ENCODE measurements around the gene METTL23. TPM values are rescaled to one million over a fixed set of nuclear protein-coding genes. Genes with fewer than 3 reads are reported as not detected.

The METTL23 gene
- total and polyA plus RNA-seq, 2 of the 8 experiments (the other 6 are each of a cell fraction or from before 2014, with no cell fraction given) = 36.1 to 60.2 TPM

DNA sequence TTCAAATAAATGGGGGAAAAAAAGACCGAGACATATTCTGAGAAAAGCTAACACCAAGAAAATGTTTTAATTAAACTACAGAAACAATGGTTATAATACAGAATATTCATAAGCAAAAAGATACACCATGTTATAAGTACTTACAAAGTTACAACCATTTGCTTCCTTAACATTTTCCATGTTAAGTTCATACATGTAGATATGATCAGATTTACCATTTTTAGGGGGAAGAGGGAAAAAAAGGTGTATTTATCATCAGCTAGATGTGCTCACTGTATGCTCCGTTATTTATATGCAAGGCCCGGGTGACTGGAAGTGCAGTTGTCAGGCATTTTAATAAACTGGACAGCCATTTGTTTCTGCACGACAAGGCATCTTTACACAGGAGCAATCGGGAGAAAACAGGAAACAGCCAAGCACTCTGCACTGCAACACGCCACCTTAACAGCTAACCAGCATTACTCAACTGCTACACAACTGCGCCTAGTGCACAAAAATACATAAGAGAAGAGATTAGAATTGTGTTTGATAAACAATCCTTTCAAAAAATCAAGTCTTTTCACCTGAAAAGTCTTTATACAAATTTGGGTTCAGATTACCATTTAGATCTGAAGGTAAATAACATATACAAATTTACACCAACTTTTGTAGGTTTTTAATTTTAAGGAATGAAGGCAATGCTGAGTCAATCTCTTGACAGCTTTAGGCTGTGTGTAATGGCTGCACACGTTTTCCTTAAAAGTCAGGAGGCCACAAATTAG is 7.6 kb downstream of the METTL23 start:
- Histone ChIP-seq H4K8ac (ENCODE audit: extremely low read depth, insufficient read depth, low read length) (peak overlapping the region; percentile 73; the same call in 1 of the 2 replicates), H3K4ac (replicated peaks; ENCODE audit: insufficient read length, low read depth, low read length) (no peak overlapping the region), H2BK120ac (replicated peaks; ENCODE audit: low read depth, low read length) (no peak overlapping the region), H3K4me2 (ENCODE audit: insufficient read depth in 1 of 2, low read depth in 2 of 2, low read length in 2 of 2) (peak overlapping the region; percentile 72 to 88), H3K9ac (replicated peaks in 1 of 4; ENCODE audit: extremely low read depth in 1 of 4, low read depth in 3 of 4, low read length in 3 of 4) (no peak overlapping the region), H4K20me1 (replicated peaks in 1 of 2; ENCODE audit: control insufficient read depth in 1 of 2, insufficient read depth in 2 of 2, low read length in 2 of 2) (peaks cover 17% of the 10 kb centered on the region in 2 experiments), H2AK5ac (ENCODE audit: low read depth, low read length) (no peak overlapping the region), H3K27ac (ENCODE audit: low read depth, low read length) (no peak overlapping the region), H3K14ac (ENCODE audit: insufficient read length) (no peak overlapping the region), H2BK15ac (ENCODE audit: low read length) (no peak overlapping the region), H3K79me2 (ENCODE audit: control insufficient read depth in 1 of 2, insufficient read depth in 2 of 2, low read length in 2 of 2) (peaks cover 16 to 63% of the 10 kb centered on the region in 2 experiments), H2BK12ac (ENCODE audit: low read depth, low read length) (no peak overlapping the region), H4K5ac (ENCODE audit: insufficient read length, low read depth, low read length) (no peak overlapping the region), H3K18ac (ENCODE audit: extremely low read depth, low read length) (no peak overlapping the region), H3K23me2 (ENCODE audit: low read depth, low read length) (peaks cover 9% of the 10 kb centered on the region; the same call in 1 of the 2 replicates), H2BK5ac (ENCODE audit: low read depth, low read length) (no peak overlapping the region), H2BK20ac (ENCODE audit: low read length) (no peak overlapping the region), H3K56ac (replicated peaks; ENCODE audit: insufficient read length, low read depth, low read length) (no peak overlapping the region), H3K4me1 (replicated peaks in 1 of 4; ENCODE audit: control insufficient read depth in 3 of 4, insufficient read depth in 4 of 4, low read length in 3 of 4) (peaks cover 3 to 12% (median 7%) of the 10 kb centered on the region in 4 experiments; a peak in 6 of 7 replicates), H3K36me3 (ENCODE audit: control insufficient read depth in 2 of 4, insufficient read depth in 4 of 4, low read length in 3 of 4) (peaks cover 17 to 51% (median 36%) of the 10 kb centered on the region in 4 experiments), H3K9me3 (ENCODE audit: insufficient read depth in 2 of 2, low read depth in 1 of 2, low read length in 1 of 2) (no peaks in the 10 kb centered on the region), H2AFZ (ENCODE audit: low read length) (no peak overlapping the region), H3K27me3 (replicated peaks in 1 of 4; ENCODE audit: control insufficient read depth in 3 of 4, extremely low read depth in 1 of 4, insufficient read depth in 3 of 4, low read length in 3 of 4) (no peaks in the 10 kb centered on the region), H3K4me3 (ENCODE audit: extremely low read depth in 1 of 4, insufficient read depth in 2 of 4, low read depth in 3 of 4, low read length in 4 of 4) (peak overlapping the region; percentile 88 to 100 (median 98); a peak in 6 of 8 replicates), H3K79me1 (ENCODE audit: low read depth, low read length) (peaks cover 4% of the 10 kb centered on the region; the same call in 1 of the 2 replicates), H3K23ac (ENCODE audit: insufficient read length) (no peak overlapping the region), H4K91ac (replicated peaks; ENCODE audit: insufficient read length, low read length) (no peak overlapping the region)
- DNase-seq (ENCODE audit: low read depth in 1 of 2, low spot score in 2 of 2) (no peak), FAIRE-seq (no peak)
- POLR2A ChIA-PET (ENCODE audit: partially characterized antibody) = interaction anchor here (0.8 to 9.2 kb wide), 11 partner anchors 8 to 333 kb away, joined by 3 to 181 read pairs (median 5); partner anchors contain the start of genes JMJD6 and METTL23
- 79% methylated on average over 8 of the region's 8 CpGs; no CpG with 5 or more reads in 1 of the 2 experiments for WGBS, 2 experiments (ENCODE audit: extremely low coverage in 1 of 2, insufficient coverage in 1 of 2, insufficient read length in 1 of 2, insufficient replicate concordance in 2 of 2, low coverage in 1 of 2, low lambda C conversion rate in 2 of 2, missing lambda C conversion rate in 1 of 2)
- CTCF ChIA-PET (ENCODE audit: partially characterized antibody) = interaction anchor here (0.6 to 1.8 kb wide), 3 partner anchors 18 to 155 kb away, joined by 3 to 6 read pairs (median 3); no protein-coding TSS in a partner anchor
- TF ChIP-seq TEAD4 (IDR thresholded peaks at IDR 0.05; ENCODE audit: low read depth, low read length) (no peak), JUN (IDR thresholded peaks at IDR 0.05; ENCODE audit: low read depth, low read length) (no peak), CREB1 (IDR thresholded peaks at IDR 0.05) (no peak), POLR2AphosphoS5 (IDR thresholded peaks at IDR 0.05; ENCODE audit: low read depth, low read length) (peak; percentile 72; the same call in 1 of the 2 replicates), SP2 (IDR thresholded peaks at IDR 0.05; ENCODE audit: low read length) (no peak), TAF1 (IDR thresholded peaks at IDR 0.05; ENCODE audit: low read depth, low read length) (no peak), GABPA (IDR thresholded peaks at IDR 0.05; ENCODE audit: borderline replicate concordance, insufficient read depth, low read length) (no peak), SP1 (IDR thresholded peaks at IDR 0.05; ENCODE audit: low read depth, low read length) (peak; percentile 47; the same call in 1 of the 2 replicates), POLR2A (IDR thresholded peaks at IDR 0.05; ENCODE audit: control extremely low read depth in 1 of 2, low read depth in 2 of 2, low read length in 2 of 2) (peak; percentile 33 to 55), RAD21 (IDR thresholded peaks at IDR 0.05 in 1 of 2, conservative IDR thresholded peaks at IDR 0.05 in 1 of 2; ENCODE audit: low read depth in 2 of 2, low read length in 2 of 2) (no peak), KDM1A (IDR thresholded peaks at IDR 0.05; ENCODE audit: borderline replicate concordance, low read length) (no peak), SIN3A (conservative IDR thresholded peaks at IDR 0.05 in 1 of 2, IDR thresholded peaks at IDR 0.05 in 1 of 2; ENCODE audit: low read depth in 1 of 2, low read length in 2 of 2) (no peak)
